HepG2 (cell line): ENCODE results near the gene STK32C. TPM values are rescaled to one million over a fixed set of nuclear protein-coding genes. Genes with fewer than 3 reads are reported as not detected.

ENCODE experiments used
- DMTF1 ChIP-seq: sonication (generic); formaldehyde crosslinking; IDR thresholded peaks from 2 replicates; pipeline ENCODE4 v1.4.0; 2020; ENCODE audit warnings: mild to moderate bottlenecking, missing genetic modification reagents
- HNF1B ChIP-seq: sonication (generic); formaldehyde crosslinking; IDR thresholded peaks from 2 replicates; pipeline ENCODE4 v1.5.1; 2020; ENCODE audit warnings: mild to moderate bottlenecking, moderate library complexity, missing genetic modification reagents
- RXRA ChIP-seq: sonication (generic); formaldehyde crosslinking; IDR thresholded peaks from 2 replicates; pipeline ENCODE4 v1.5.1; 2020; ENCODE audit warnings: missing genetic modification reagents
- STAG1 ChIP-seq: sonication (generic); formaldehyde crosslinking; IDR thresholded peaks from 2 replicates; pipeline ENCODE4 v1.4.0; 2020; ENCODE audit warnings: missing genetic modification reagents
- UBTF ChIP-seq: sonication (generic); formaldehyde crosslinking; IDR thresholded peaks from 2 replicates; pipeline ENCODE4 v1.4.0; 2020; ENCODE audit warnings: mild to moderate bottlenecking, missing genetic modification reagents
- XRCC5 ChIP-seq: fragments of 200-400 bp; formaldehyde crosslinking; optimal IDR thresholded peaks from 2 replicates; pipeline ENCODE3; 2017; ENCODE audit warnings: mild to moderate bottlenecking, low read length
- ZBTB14 ChIP-seq: sonication (generic); formaldehyde crosslinking; IDR thresholded peaks from 2 replicates; pipeline ENCODE4 v1.4.0; 2020; ENCODE audit warnings: missing genetic modification reagents
- ZGPAT ChIP-seq: IDR thresholded peaks from 2 replicates; pipeline ENCODE4 v1.6.1; 2016; ENCODE audit warnings: mild to moderate bottlenecking
- ZMAT5 ChIP-seq: sonication (generic); formaldehyde crosslinking; IDR thresholded peaks from 2 replicates; pipeline ENCODE4 v1.5.0; 2020; ENCODE audit warnings: mild to moderate bottlenecking, low read depth, missing genetic modification reagents, borderline replicate concordance
- ZNF331 ChIP-seq: sonication (generic); formaldehyde crosslinking; IDR thresholded peaks from 2 replicates; pipeline ENCODE4 v1.4.0; 2020; ENCODE audit warnings: missing genetic modification reagents
- ZNF562 ChIP-seq: sonication (generic); formaldehyde crosslinking; IDR thresholded peaks from 2 replicates; pipeline ENCODE4 v1.8.0; 2022; ENCODE audit warnings: missing genetic modification reagents, borderline replicate concordance
- ZNF580 ChIP-seq: IDR thresholded peaks from 2 replicates; pipeline ENCODE4 v1.6.1; 2016; ENCODE audit warnings: low read depth, borderline replicate concordance
- ZNF687 ChIP-seq: sonication (generic); formaldehyde crosslinking; IDR thresholded peaks from 2 replicates; pipeline ENCODE4 v1.5.1; 2020; ENCODE audit warnings: mild to moderate bottlenecking, missing genetic modification reagents, moderate library complexity
- ZNF841 ChIP-seq: sonication (generic); formaldehyde crosslinking; IDR thresholded peaks from 2 replicates; pipeline ENCODE4 v1.8.1; 2023; ENCODE audit warnings: missing genetic modification reagents, borderline replicate concordance
- polyA plus RNA-seq, 8 experiments: library from polyadenylated mRNA; depleted of rRNA in 3 of 8; stranded (reverse) in 7 of 8; unstranded in 1 of 8; fragments of >200 nt; fragmentation: Illumina TruSeq in 4 of 8; extraction: Trizol in 4 of 8; gene quantifications; 2 replicates each; pipeline versions ENCODE4 v1.2.1 to v1.2.3, GENCODE V29; 2011 to 2016; ENCODE audit warnings: low read depth in 4 of 8, missing spikeins in 1 of 8, mixed read lengths in 1 of 8; ENCODE audit not compliant: insufficient read depth in 1 of 8
- total RNA-seq, 5 experiments: library from RNA; depleted of rRNA; stranded (reverse); fragments of >200 nt; fragmentation: Illumina TruSeq; extraction: Trizol; gene quantifications; 2 replicates each; pipeline ENCODE4 v1.2.3, GENCODE V29; 2016; ENCODE audit warnings: low read depth in 1 of 5

The STK32C gene
- total and polyA plus RNA-seq, 2 of the 13 experiments (the other 11 are each of a cell fraction or from before 2014, with no cell fraction given) = 10.9 to 19.4 TPM

GRCh38 chr10:132223156-132223590 is 84.6 kb downstream of the STK32C start (continued):
- TF ChIP-seq ZNF687 (peak; percentile 78), UBTF (0 out of 2 replicates have a peak, but pooled peaks have one; percentile 35), HNF1B (CRISPR knock-in tag) (0 out of 2 replicates have a peak, but pooled peaks have one; percentile 18), RXRA (CRISPR knock-in tag) (peak; percentile 31; the same call in 1 of the 2 replicates), ZNF580 (peak; percentile 57; the same call in 1 of the 2 replicates), XRCC5 (peak; percentile 88), ZNF331 (peak; percentile 69; the same call in 1 of the 2 replicates), ZNF562 (no peak), ZBTB14 (CRISPR knock-in tag) (no peak), ZMAT5 (no peak), ZNF841 (CRISPR knock-in tag) (no peak), DMTF1 (CRISPR knock-in tag) (no peak), ZGPAT (CRISPR knock-in tag) (peak; percentile 27; the same call in 1 of the 2 replicates), STAG1 (CRISPR knock-in tag) (peak; percentile 99)
